ENCODE data around the gene PRR35.

The PRR35 gene

GRCh38 chr16:560204-560700 lies at the start of gene PRR35:
PRR35 (plus strand) TSS chr16:560394; CDS start chr16:563295, 2,901 bp downstream.
- no peak for DNase-seq

- DNase-seq, result no peak
Observed at GRCh38 chr16:512802-513201, 47.4 kb upstream of the PRR35 start.

GRCh38 chr16:513950-514349 lies 46.2 kb upstream of the PRR35 start:
- no peak for DNase-seq

GRCh38 chr16:515175-515938 lies 44.8 kb upstream of the PRR35 start:
- no peak for DNase-seq

- no peak for DNase-seq
Observed at GRCh38 chr16:515939-516226, 44.3 kb upstream of the PRR35 start.

GRCh38 chr16:516301-516700 lies 43.9 kb upstream of the PRR35 start:
- DNase-seq, result no peak

GRCh38 chr16:518858-519257 lies 41.3 kb upstream of the PRR35 start:
- DNase-seq, result no peak

- DNase-seq, result no peak
Observed at GRCh38 chr16:519425-519824, 40.8 kb upstream of the PRR35 start.

GRCh38 chr16:519841-520687 lies 40.1 kb upstream of the PRR35 start:
- no peak for DNase-seq

GRCh38 chr16:520847-521246 lies 39.3 kb upstream of the PRR35 start:
- no peak for DNase-seq

GRCh38 chr16:521381-522210 lies 38.6 kb upstream of the PRR35 start:
- no peak for DNase-seq

- DNase-seq, result no peak
Observed at GRCh38 chr16:522320-523096, 37.7 kb upstream of the PRR35 start.

GRCh38 chr16:523097-523741 lies 37.0 kb upstream of the PRR35 start:
- no peak for DNase-seq

GRCh38 chr16:524274-525040 lies 35.7 kb upstream of the PRR35 start:
- no peak for DNase-seq

- DNase-seq, result no peak
Observed at GRCh38 chr16:525123-525519, 35.1 kb upstream of the PRR35 start.

- DNase-seq, result no peak
Observed at GRCh38 chr16:525520-526180, 34.5 kb upstream of the PRR35 start.

- DNase-seq, result no peak
Observed at GRCh38 chr16:526181-527014, 33.8 kb upstream of the PRR35 start.

- DNase-seq, result peak; percentile 94
Observed at GRCh38 chr16:527015-527903, 32.9 kb upstream of the PRR35 start, which contains the start of gene CAPN15. CAPN15 (plus strand) TSS chr16:527712; CDS start chr16:546839, 19,127 bp downstream.
